Measurements from ENCODE around the gene CCAR1.
"Not testable (repeated sequence)": the region's sequence is repeated elsewhere in the genome, so short reads cannot be mapped to it uniquely, and the experiment has no call there.

The CCAR1 gene

GRCh38 chr10:68720793-68721672 lies at the start of gene CCAR1:
CCAR1 (plus strand) TSS chr10:68721239; CDS start chr10:68722505, 1,266 bp downstream.
- H3K4me3 ChIP-seq (replicated peaks in 1 of 2; ENCODE audit: low read depth in 2 of 2, low read length in 2 of 2): peak within 1 kb of the TSS; percentile 87 to 92
- DNase-seq (ENCODE audit: low read depth in 2 of 2): peak; percentile 99 to 100
- no peak for TF ChIP-seq CTCF (IDR thresholded peaks at IDR 0.05; ENCODE audit: low read depth, low read length)

GRCh38 chr10:68684413-68684812 lies 36.6 kb upstream of the CCAR1 start:
- no peak for TF ChIP-seq CTCF (IDR thresholded peaks at IDR 0.05; ENCODE audit: low read depth, low read length)
- no peak for DNase-seq (ENCODE audit: low read depth in 2 of 2)
- H3K4me3 ChIP-seq (replicated peaks in 1 of 2; ENCODE audit: low read depth in 2 of 2, low read length in 2 of 2): no peak overlapping the region

- no peak overlapping the region for H3K4me3 ChIP-seq (replicated peaks in 1 of 2; ENCODE audit: low read depth in 2 of 2, low read length in 2 of 2)
- no peak for DNase-seq (ENCODE audit: low read depth in 2 of 2)
- TF ChIP-seq CTCF (IDR thresholded peaks at IDR 0.05; ENCODE audit: low read depth, low read length): no peak
These were observed 25.0 kb upstream of the CCAR1 start for GRCh38 chr10:68696018-68696417.

GRCh38 chr10:68697106-68697505 lies 23.9 kb upstream of the CCAR1 start:
- DNase-seq (ENCODE audit: low read depth in 2 of 2): peak; percentile 2 to 12
- H3K4me3 ChIP-seq (replicated peaks in 1 of 2; ENCODE audit: low read depth in 2 of 2, low read length in 2 of 2): no peak overlapping the region
- no peak for TF ChIP-seq CTCF (IDR thresholded peaks at IDR 0.05; ENCODE audit: low read depth, low read length)

- H3K4me3 ChIP-seq (replicated peaks in 1 of 2; ENCODE audit: low read depth in 2 of 2, low read length in 2 of 2): no peak overlapping the region
- TF ChIP-seq CTCF (IDR thresholded peaks at IDR 0.05; ENCODE audit: low read depth, low read length): no peak
- no peak for DNase-seq (ENCODE audit: low read depth in 2 of 2)
These were observed 20.8 kb upstream of the CCAR1 start for GRCh38 chr10:68700197-68700596.

- no peak overlapping the region for H3K4me3 ChIP-seq (replicated peaks in 1 of 2; ENCODE audit: low read depth in 2 of 2, low read length in 2 of 2)
- no peak for DNase-seq (ENCODE audit: low read depth in 2 of 2)
- no peak for TF ChIP-seq CTCF (IDR thresholded peaks at IDR 0.05; ENCODE audit: low read depth, low read length)
These were observed 15.5 kb upstream of the CCAR1 start for GRCh38 chr10:68705548-68705947.

GRCh38 chr10:68708987-68709386 lies 12.1 kb upstream of the CCAR1 start:
- H3K4me3 ChIP-seq (replicated peaks in 1 of 2; ENCODE audit: low read depth in 2 of 2, low read length in 2 of 2); DNase-seq (ENCODE audit: low read depth in 2 of 2): not testable (repeated sequence)

- DNase-seq (ENCODE audit: low read depth in 2 of 2); H3K4me3 ChIP-seq (replicated peaks in 1 of 2; ENCODE audit: low read depth in 2 of 2, low read length in 2 of 2): not testable (repeated sequence)
These were observed 8.0 kb upstream of the CCAR1 start for GRCh38 chr10:68713065-68713464.

All from cardiac fibroblast (primary cell).